Subcutaneous abdominal adipose tissue (tissue), 5 donors: Measurements from ENCODE around the gene RAPGEF2.

ENCODE experiments used
- H3K27ac ChIP-seq: one replicate; pipeline ENCODE4 v1.7.0; 2013; ENCODE audit warnings: low read depth, mild to moderate bottlenecking, inconsistent platforms, low read length, moderate library complexity
- H3K27me3 ChIP-seq, 5 donors: one replicate each; pipeline ENCODE4 v1.7.0; 2013; ENCODE audit warnings: low read length in 5 of 5, inconsistent platforms in 1 of 5; ENCODE audit not compliant: control insufficient read depth in 5 of 5, insufficient read depth in 4 of 5
- H3K36me3 ChIP-seq, 5 donors: one replicate each; pipeline ENCODE4 v1.7.0; 2013; ENCODE audit warnings: low read length in 5 of 5; ENCODE audit not compliant: control insufficient read depth in 5 of 5, insufficient read depth in 5 of 5
- H3K4me1 ChIP-seq, 5 donors: one replicate each; pipeline ENCODE4 v1.7.0; 2013; ENCODE audit warnings: low read length in 5 of 5, mild to moderate bottlenecking in 3 of 5, moderate library complexity in 1 of 5; ENCODE audit not compliant: control insufficient read depth in 5 of 5, insufficient read depth in 5 of 5
- H3K4me3 ChIP-seq, 5 donors: one replicate each; pipeline ENCODE4 v1.7.0; 2013; ENCODE audit warnings: low read length in 5 of 5, low read depth in 1 of 5
- H3K9ac ChIP-seq, 5 donors: one replicate each; pipeline ENCODE4 v1.7.0; 2013; ENCODE audit warnings: low read length in 5 of 5, mild to moderate bottlenecking in 4 of 5, moderate library complexity in 3 of 5
- H3K9me3 ChIP-seq, 5 donors: one replicate each; pipeline ENCODE4 v1.7.0; 2013; ENCODE audit warnings: low read length in 5 of 5; ENCODE audit not compliant: control insufficient read depth in 5 of 5
- donor health status: healthy.
- donor health status: healthy.
- donor health status: healthy.
- donor health status: healthy.
- donor health status: healthy.

The RAPGEF2 gene

GRCh38 chr4:159185591-159186023, 82.7 kb downstream of the RAPGEF2 start:
- Histone ChIP-seq H3K36me3 (no peaks in the 10 kb centered on the region), H3K27me3 (no peaks in the 10 kb centered on the region), H3K4me1 (peaks cover 0 to 12% (median 0%) of the 10 kb centered on the region in 5 donors), H3K9me3 (no peaks in the 10 kb centered on the region), H3K27ac (peak overlapping the region; percentile 13), H3K4me3 (no peak overlapping the region), H3K9ac (no peak overlapping the region)

- Histone ChIP-seq H3K27ac (no peak overlapping the region), H3K27me3 (no peaks in the 10 kb centered on the region), H3K36me3 (no peaks in the 10 kb centered on the region), H3K4me1 (peaks cover 0 to 12% (median 0%) of the 10 kb centered on the region in 5 donors), H3K9me3 (no peaks in the 10 kb centered on the region), H3K9ac (no peak overlapping the region), H3K4me3 (no peak overlapping the region)
Observed at GRCh38 chr4:159188646-159189045, 85.8 kb downstream of the RAPGEF2 start.

GRCh38 chr4:159190651-159191050, 87.8 kb downstream of the RAPGEF2 start:
- no peak overlapping the region for H3K9ac ChIP-seq
- no peak overlapping the region for H3K4me3 ChIP-seq
- H3K9me3 ChIP-seq, result no peaks in the 10 kb centered on the region
- H3K27me3 ChIP-seq, result no peaks in the 10 kb centered on the region
- no peak overlapping the region for H3K27ac ChIP-seq
- peaks cover 0 to 15% (median 0%) of the 10 kb centered on the region in 5 donors for H3K4me1 ChIP-seq
- H3K36me3 ChIP-seq, result peaks cover 0 to 6% (median 4%) of the 10 kb centered on the region in 5 donors

GRCh38 chr4:159191989-159192388, 89.1 kb downstream of the RAPGEF2 start:
- peaks cover 0 to 6% (median 4%) of the 10 kb centered on the region in 5 donors for H3K36me3 ChIP-seq
- H3K27me3 ChIP-seq, result no peaks in the 10 kb centered on the region
- H3K27ac ChIP-seq, result no peak overlapping the region
- H3K9me3 ChIP-seq, result no peaks in the 10 kb centered on the region
- no peak overlapping the region for H3K9ac ChIP-seq
- no peak overlapping the region for H3K4me3 ChIP-seq
- peaks cover 0 to 17% (median 0%) of the 10 kb centered on the region in 5 donors for H3K4me1 ChIP-seq

- Histone ChIP-seq H3K9ac (no peak overlapping the region), H3K27me3 (no peaks in the 10 kb centered on the region), H3K9me3 (no peaks in the 10 kb centered on the region), H3K4me1 (peaks cover 0 to 26% (median 2%) of the 10 kb centered on the region in 5 donors), H3K27ac (no peak overlapping the region), H3K4me3 (no peak overlapping the region), H3K36me3 (peaks cover 0 to 6% (median 4%) of the 10 kb centered on the region in 5 donors)
Observed at GRCh38 chr4:159193046-159193620, 90.3 kb downstream of the RAPGEF2 start.

GRCh38 chr4:159195361-159195769, 92.5 kb downstream of the RAPGEF2 start:
- Histone ChIP-seq H3K36me3 (peaks cover 0 to 6% (median 4%) of the 10 kb centered on the region in 5 donors), H3K9me3 (no peaks in the 10 kb centered on the region), H3K9ac (no peak overlapping the region), H3K27ac (no peak overlapping the region), H3K4me3 (no peak overlapping the region), H3K27me3 (no peaks in the 10 kb centered on the region), H3K4me1 (peaks cover 0 to 16% (median 2%) of the 10 kb centered on the region in 5 donors)

GRCh38 chr4:159197260-159197884, 94.5 kb downstream of the RAPGEF2 start:
- Histone ChIP-seq H3K27ac (peak overlapping the region; percentile 2), H3K36me3 (peaks cover 0 to 6% (median 4%) of the 10 kb centered on the region in 5 donors), H3K27me3 (no peaks in the 10 kb centered on the region), H3K9me3 (no peaks in the 10 kb centered on the region), H3K9ac (no peak overlapping the region), H3K4me1 (peaks cover 0 to 27% (median 4%) of the 10 kb centered on the region in 5 donors), H3K4me3 (peak overlapping the region in 2 of 5 donors; percentile 15 to 38)

GRCh38 chr4:159197885-159198269, 95.0 kb downstream of the RAPGEF2 start:
- H3K4me1 ChIP-seq, result peaks cover under 1 to 31% (median 7%) of the 10 kb centered on the region in 5 donors
- H3K27ac ChIP-seq, result peak overlapping the region; percentile 2
- no peak overlapping the region for H3K9ac ChIP-seq
- peak overlapping the region in 2 of 5 donors; percentile 15 to 38 for H3K4me3 ChIP-seq
- H3K9me3 ChIP-seq, result no peaks in the 10 kb centered on the region
- peaks cover 0 to 6% (median 4%) of the 10 kb centered on the region in 5 donors for H3K36me3 ChIP-seq
- H3K27me3 ChIP-seq, result no peaks in the 10 kb centered on the region

- Histone ChIP-seq H3K9me3 (no peaks in the 10 kb centered on the region), H3K4me3 (no peak overlapping the region), H3K36me3 (peaks cover 0 to 4% (median 0%) of the 10 kb centered on the region in 5 donors), H3K27ac (no peak overlapping the region), H3K9ac (no peak overlapping the region), H3K4me1 (peaks cover 3 to 46% (median 8%) of the 10 kb centered on the region in 5 donors), H3K27me3 (no peaks in the 10 kb centered on the region)
Observed at GRCh38 chr4:159199826-159200225, 96.9 kb downstream of the RAPGEF2 start.

GRCh38 chr4:159201168-159201567, 98.3 kb downstream of the RAPGEF2 start:
- Histone ChIP-seq H3K9ac (peak overlapping the region in 1 of 5 donors; percentile 17), H3K4me3 (no peak overlapping the region), H3K36me3 (no peaks in the 10 kb centered on the region), H3K4me1 (peaks cover 3 to 47% (median 8%) of the 10 kb centered on the region in 5 donors), H3K27me3 (no peaks in the 10 kb centered on the region), H3K27ac (peak overlapping the region; percentile 7), H3K9me3 (no peaks in the 10 kb centered on the region)
